K562 (cell line): ENCODE results near the gene FBL.

Source experiments
- CBFB ChIP-seq: sonication (generic); formaldehyde crosslinking; IDR thresholded peaks from 2 replicates; pipeline ENCODE4 v1.4.0; 2020; ENCODE audit warnings: mild to moderate bottlenecking, missing genetic modification reagents
- ELK1 ChIP-seq: sonication (generic); formaldehyde crosslinking; IDR thresholded peaks from 2 replicates; pipeline ENCODE4 v1.8.1; 2022; ENCODE audit warnings: missing genetic modification reagents
- ETV6 ChIP-seq, 3 experiments: fragments of 150-350 bp in 1 of 3; sonication (generic) in 1 of 3; formaldehyde crosslinking in 1 of 3; IDR thresholded peaks; 2 replicates each; pipeline versions ENCODE4 v1.6.1 to v1.8.0; 2014 to 2022; ENCODE audit warnings: borderline replicate concordance in 2 of 3, low read depth in 2 of 3, antibody characterized with exemption in 1 of 3, low read length in 1 of 3, mild to moderate bottlenecking in 1 of 3, missing genetic modification reagents in 1 of 3
- EZH2 ChIP-seq: IDR thresholded peaks from 2 replicates; pipeline ENCODE4 v1.6.1; 2012; ENCODE audit warnings: low read depth, mild to moderate bottlenecking, inconsistent platforms, low read length, borderline replicate concordance
- FOS ChIP-seq: IDR thresholded peaks from 3 replicates; pipeline ENCODE4 v1.6.1; 2011; ENCODE audit not compliant: insufficient read length; ENCODE audit errors: extremely low read depth
- GMEB1 ChIP-seq: fragments of 250-450 bp; sonication (Bioruptor Pico); IDR thresholded peaks from 2 replicates; pipeline ENCODE4 v1.4.0; 2020; ENCODE audit warnings: mild to moderate bottlenecking
- MAX ChIP-seq: sonication (generic); formaldehyde crosslinking; IDR thresholded peaks from 2 replicates; pipeline ENCODE4 v1.9.0; 2022; ENCODE audit warnings: mild to moderate bottlenecking, missing genetic modification reagents
- MYC ChIP-seq, 2 experiments: fragments of 250-450 bp in 1 of 2; sonication (Bioruptor Pico) in 1 of 2; IDR thresholded peaks; 2 replicates each; pipeline versions ENCODE4 v1.5.1 to v1.6.1; 2012 to 2021; ENCODE audit warnings: low read depth in 2 of 2, borderline replicate concordance in 1 of 2, improper control_type of control experiment in 1 of 2, low read length in 1 of 2, mild to moderate bottlenecking in 1 of 2, moderate library complexity in 1 of 2
- NFIC ChIP-seq: fragments of 450-650 bp; IDR thresholded peaks from 2 replicates; pipeline ENCODE4 v1.6.1; 2017; ENCODE audit warnings: mild to moderate bottlenecking, inconsistent platforms
- POLR2A ChIP-seq: fragments of 450-650 bp; conservative IDR thresholded peaks from 2 replicates; pipeline ENCODE4 v1.6.1; 2016
- RBM25 ChIP-seq: fragments of 200-400 bp; formaldehyde crosslinking; IDR thresholded peaks from 2 replicates; pipeline ENCODE4 v1.6.1; 2018; ENCODE audit warnings: low read length, low read depth, moderate library complexity; ENCODE audit not compliant: severe bottlenecking
- REST ChIP-seq, 2 experiments: fragments of 450-650 bp; formaldehyde crosslinking in 1 of 2; IDR thresholded peaks; 2 replicates each; pipeline versions ENCODE4 v1.4.0 to v1.6.1; 2014 to 2020; ENCODE audit warnings: mild to moderate bottlenecking in 2 of 2, borderline replicate concordance in 1 of 2, low read depth in 1 of 2
- SP2 ChIP-seq: IDR thresholded peaks from 2 replicates; pipeline ENCODE4 v1.6.1; 2011; ENCODE audit warnings: mild to moderate bottlenecking, low read depth, low read length, moderate library complexity; ENCODE audit not compliant: poor library complexity, severe bottlenecking; ENCODE audit errors: extremely low read depth
- ZNF318 ChIP-seq, 2 experiments: fragments of 450-650 bp; IDR thresholded peaks; 2 replicates each; pipeline ENCODE4 v1.6.1; 2016; ENCODE audit warnings: mild to moderate bottlenecking in 2 of 2, borderline replicate concordance in 1 of 2, low read depth in 1 of 2, moderate library complexity in 1 of 2

- TF ChIP-seq NFIC (no peak), RBM25 (no peak), FOS (no peak), GMEB1 (CRISPR knock-in tag) (no peak), REST (IDR thresholded peaks at IDR 0.05; ENCODE audit: borderline replicate concordance) (no peak), REST (CRISPR knock-in tag; IDR thresholded peaks at IDR 0.05; ENCODE audit: low read depth) (no peak), ETV6 (IDR thresholded peaks at IDR 0.05; ENCODE audit: borderline replicate concordance in 1 of 2, low read depth in 2 of 2, low read length in 1 of 2) (no peak), ETV6 (CRISPR knock-in tag; IDR thresholded peaks at IDR 0.05; ENCODE audit: borderline replicate concordance) (no peak), MYC (IDR thresholded peaks at IDR 0.05; ENCODE audit: low read depth, low read length) (no peak), MYC (CRISPR knock-in tag; IDR thresholded peaks at IDR 0.05; ENCODE audit: borderline replicate concordance, low read depth) (no peak), SP2 (no peak), ELK1 (CRISPR knock-in tag) (no peak), POLR2A (no peak), CBFB (CRISPR knock-in tag) (no peak), ZNF318 (IDR thresholded peaks at IDR 0.05; ENCODE audit: borderline replicate concordance in 1 of 2, low read depth in 1 of 2) (no peak), MAX (CRISPR knock-in tag) (no peak), EZH2 (no peak)
Measured at GRCh38 chr19:39867133-39867532, 21.0 kb upstream of the FBL start.
